ENCODE measurements around the gene NDUFS7. TPM values are rescaled to one million over a fixed set of nuclear protein-coding genes. Genes with fewer than 3 reads are reported as not detected.
A peak's percentile ranks its signal among the peaks of the same experiment; 100 is the strongest.

The NDUFS7 gene
- total and polyA plus RNA-seq, 2 donors (not counting 3 experiments of a cell fraction or from before 2014, with no cell fraction given) = 101 to 224 TPM

DNA sequence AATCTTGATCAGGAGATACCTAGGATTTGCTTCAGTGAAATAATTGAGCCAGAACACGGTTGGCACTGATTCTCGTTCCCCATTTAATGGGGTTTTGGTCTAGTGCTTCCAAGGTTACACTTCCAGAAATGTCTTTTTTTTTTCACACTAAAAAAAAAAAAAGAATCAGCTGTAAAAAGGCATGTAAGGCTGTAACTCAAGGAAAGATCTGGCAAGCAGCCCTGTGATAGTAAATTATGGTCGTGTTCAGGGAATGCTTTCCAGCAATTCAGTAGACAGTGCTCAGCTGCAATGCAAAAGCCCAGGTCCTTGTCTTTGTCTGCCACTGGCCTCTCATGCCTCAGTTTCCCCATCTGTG lies 27.2 kb upstream of the NDUFS7 start:
- Histone ChIP-seq H3K9ac (replicated peaks; ENCODE audit: extremely low read depth, insufficient read depth, low read length) (no peak overlapping the region), H2AFZ (ENCODE audit: low read depth, low read length) (no peak overlapping the region), H3K9me3 (replicated peaks; ENCODE audit: control insufficient read depth, insufficient read depth, low read length) (no peaks in the 10 kb centered on the region), H3K36me3 (ENCODE audit: control insufficient read depth in 2 of 2, extremely low read depth in 1 of 2, insufficient read depth in 2 of 2, low read length in 2 of 2) (peaks cover 0 to 18% of the 10 kb centered on the region in 2 experiments), H3K79me2 (ENCODE audit: control insufficient read depth, insufficient read depth, low read length) (peaks cover 6% of the 10 kb centered on the region), H3K27ac (ENCODE audit: insufficient read depth, low read depth, low read length) (no peak overlapping the region), H3K4me3 (replicated peaks in 1 of 3; ENCODE audit: insufficient read depth in 1 of 3, low read depth in 1 of 3, low read length in 3 of 3) (no peak overlapping the region), H3K9me1 (replicated peaks; ENCODE audit: control insufficient read depth, extremely low read depth, insufficient read depth, low read length) (no peaks in the 10 kb centered on the region), H3K27me3 (ENCODE audit: control insufficient read depth in 2 of 2, insufficient read depth in 2 of 2, low read length in 2 of 2) (no peaks in the 10 kb centered on the region), H4K20me1 (replicated peaks; ENCODE audit: control insufficient read depth, extremely low read depth, insufficient read depth, low read length) (no peaks in the 10 kb centered on the region), H3K4me1 (ENCODE audit: control insufficient read depth, extremely low read depth, insufficient read depth, low read length) (peaks cover 17% of the 10 kb centered on the region), H3K4me2 (ENCODE audit: insufficient read depth, low read length) (peak overlapping the region; percentile 83)
- dilution Hi-C loops (cut with MboI; ENCODE audit: extremely low pct_ligation_motif_present, low sequenced_read_pairs) = no loop called here
- POLR2A ChIA-PET = no interaction called here
- CTCF ChIA-PET = interaction anchor here (0.9 to 1.3 kb wide), 2 partner anchors 11 to 25 kb away, joined by 3 read pairs; no protein-coding TSS in a partner anchor
- no TSS peak for BruUV-seq (replicated peaks)
- intact Hi-C loops (cut with micrococcal nuclease) = no loop called here
- DNase-seq (ENCODE audit: low read depth, low spot score) = peak; percentile 33
- peak; percentile 59 for FAIRE-seq
- TF ChIP-seq POLR2AphosphoS5 (IDR thresholded peaks at IDR 0.05; ENCODE audit: insufficient read depth, low read depth, low read length) (no peak), FOS (IDR thresholded peaks at IDR 0.05; ENCODE audit: borderline replicate concordance, insufficient read depth, low read length) (no peak), JUN (IDR thresholded peaks at IDR 0.05; ENCODE audit: borderline replicate concordance, insufficient read depth, insufficient read length, low read depth) (no peak), POLR2A (IDR thresholded peaks at IDR 0.05; ENCODE audit: low read depth, low read length) (no peak), MYC (IDR thresholded peaks at IDR 0.05; ENCODE audit: low read depth, low read length) (no peak), GATA2 (IDR thresholded peaks at IDR 0.05; ENCODE audit: insufficient read depth, insufficient read length, low read depth, low read length) (no peak), EZH2 (IDR thresholded peaks at IDR 0.05; ENCODE audit: borderline replicate concordance, low read depth, low read length, severe bottlenecking) (no peak)
- TF ChIP-seq, protein P1, sequence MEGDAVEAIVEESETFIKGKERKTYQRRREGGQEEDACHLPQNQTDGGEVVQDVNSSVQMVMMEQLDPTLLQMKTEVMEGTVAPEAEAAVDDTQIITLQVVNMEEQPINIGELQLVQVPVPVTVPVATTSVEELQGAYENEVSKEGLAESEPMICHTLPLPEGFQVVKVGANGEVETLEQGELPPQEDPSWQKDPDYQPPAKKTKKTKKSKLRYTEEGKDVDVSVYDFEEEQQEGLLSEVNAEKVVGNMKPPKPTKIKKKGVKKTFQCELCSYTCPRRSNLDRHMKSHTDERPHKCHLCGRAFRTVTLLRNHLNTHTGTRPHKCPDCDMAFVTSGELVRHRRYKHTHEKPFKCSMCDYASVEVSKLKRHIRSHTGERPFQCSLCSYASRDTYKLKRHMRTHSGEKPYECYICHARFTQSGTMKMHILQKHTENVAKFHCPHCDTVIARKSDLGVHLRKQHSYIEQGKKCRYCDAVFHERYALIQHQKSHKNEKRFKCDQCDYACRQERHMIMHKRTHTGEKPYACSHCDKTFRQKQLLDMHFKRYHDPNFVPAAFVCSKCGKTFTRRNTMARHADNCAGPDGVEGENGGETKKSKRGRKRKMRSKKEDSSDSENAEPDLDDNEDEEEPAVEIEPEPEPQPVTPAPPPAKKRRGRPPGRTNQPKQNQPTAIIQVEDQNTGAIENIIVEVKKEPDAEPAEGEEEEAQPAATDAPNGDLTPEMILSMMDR (IDR thresholded peaks at IDR 0.05; ENCODE audit: extremely low read depth in 1 of 2, insufficient read depth in 1 of 2, low read depth in 1 of 2, low read length in 2 of 2) = no peak
- TF ChIP-seq, protein P2, sequence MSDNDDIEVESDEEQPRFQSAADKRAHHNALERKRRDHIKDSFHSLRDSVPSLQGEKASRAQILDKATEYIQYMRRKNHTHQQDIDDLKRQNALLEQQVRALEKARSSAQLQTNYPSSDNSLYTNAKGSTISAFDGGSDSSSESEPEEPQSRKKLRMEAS (IDR thresholded peaks at IDR 0.05; ENCODE audit: insufficient read depth, insufficient read length) = no peak
